Body of pancreas (tissue), 4 donors: ENCODE data around the gene ZMAT3. TPM values are rescaled to one million over a fixed set of nuclear protein-coding genes. Genes with fewer than 3 reads are reported as not detected.

Experiments
- ATAC-seq: fragments of 150-250 bp; one replicate; pipeline ENCODE4 v1.9.1; 2016
- DNase-seq, 4 donors: peaks; one replicate each; pipeline ENCODE4 v3.0.0-alpha.2; 2019
- H3K27ac ChIP-seq, 4 donors: fragments of 200-600 bp; sonication (generic); 1 replicate in 3 of 4; 2 replicates in 1 of 4; pipeline versions ENCODE4 v1.5.1 to v1.6.1; 2016 to 2019; ENCODE audit warnings: mild to moderate bottlenecking in 1 of 4, mixed read lengths in 1 of 4, moderate library complexity in 1 of 4
- H3K27me3 ChIP-seq, 2 donors: fragments of 200-600 bp; sonication (generic); one replicate each; pipeline ENCODE4 v1.6.0; 2016; ENCODE audit warnings: mild to moderate bottlenecking in 1 of 2
- H3K36me3 ChIP-seq, 2 donors: fragments of 200-600 bp; sonication (generic); replicated peaks in 1 of 2; 2 replicates each; pipeline ENCODE4 v1.5.1; 2016; ENCODE audit warnings: low read depth in 2 of 2; ENCODE audit not compliant: insufficient read depth in 1 of 2
- H3K4me1 ChIP-seq: fragments of 200-600 bp; sonication (generic); one replicate; pipeline ENCODE4 v1.6.0; 2016
- H3K4me3 ChIP-seq, 2 donors: fragments of 200-600 bp; sonication (generic); 1 replicate in 1 of 2; 2 replicates in 1 of 2; pipeline ENCODE4 v1.5.1; 2016 to 2019
- H3K9me3 ChIP-seq, 3 donors: fragments of 200-600 bp; sonication (generic); 1 replicate in 2 of 3; 2 replicates in 1 of 3; pipeline ENCODE4 v1.5.1; 2016
- CTCF ChIP-seq, 7 experiments: fragments of 450-650 bp in 4 of 7; fragments of 200-600 bp in 3 of 7; sonication (generic) in 3 of 7; IDR thresholded peaks; one replicate each; pipeline ENCODE4 v1.5.1; 2016 to 2019; ENCODE audit warnings: antibody characterized with exemption in 7 of 7
- POLR2A ChIP-seq, 3 donors: fragments of 450-650 bp; IDR thresholded peaks; one replicate each; pipeline ENCODE4 v1.6.1; 2016; ENCODE audit warnings: antibody characterized with exemption in 3 of 3, mild to moderate bottlenecking in 2 of 3
- WGBS, 2 donors: methylation state at CpG; one replicate each; pipeline ENCODE4 v1.1.5; 2017; 5-methylcytosine and 5-hydroxymethylcytosine counted together
- intact Hi-C: fragments of 100-400 bp; cut with DNase I; formaldehyde crosslinking; loops from one replicate; pipeline ENCODE4 v1.15.1; 2023
- total RNA-seq, 2 donors: library from RNA; depleted of rRNA; stranded (reverse); fragments of >200 nt; gene quantifications; one replicate each; pipeline ENCODE4 v1.1.0, GENCODE V29; 2016

ZMAT3 gene
- total RNA-seq, 2 donors from 2014 or later, result 6.6 to 9.3 TPM

GRCh38 chr3:179107617-179108016 is 36.0 kb upstream of the ZMAT3 start:
- ATAC-seq (no peak), DNase-seq (no peak)
- Histone ChIP-seq H3K27ac (no peak overlapping the region), H3K36me3 (no peaks in the 10 kb centered on the region), H3K27me3 (no peaks in the 10 kb centered on the region), H3K9me3 (no peaks in the 10 kb centered on the region), H3K4me3 (no peak overlapping the region), H3K4me1 (no peaks in the 10 kb centered on the region)
- WGBS, 2 donors, result 80 to 81% methylated on average over 3 of the region's 3 CpGs
- TF ChIP-seq CTCF (IDR thresholded peaks at IDR 0.05), result no peak
- no peak for TF ChIP-seq POLR2A (IDR thresholded peaks at IDR 0.05)
- intact Hi-C loops, result loop anchor here (10.0 kb wide), 1 partner anchor 197 kb away; no protein-coding TSS in a partner anchor

- ATAC-seq (no peak), DNase-seq (no peak)
- Histone ChIP-seq H3K4me3 (no peak overlapping the region), H3K4me1 (no peaks in the 10 kb centered on the region), H3K27ac (no peak overlapping the region), H3K9me3 (no peaks in the 10 kb centered on the region), H3K27me3 (no peaks in the 10 kb centered on the region), H3K36me3 (no peaks in the 10 kb centered on the region)
- intact Hi-C loops, result loop anchor here (10.0 kb wide), 1 partner anchor 199 kb away; no protein-coding TSS in a partner anchor
- 0 to 5% methylated on average over 1 of the region's 1 CpG for WGBS, 2 donors
- TF ChIP-seq POLR2A (IDR thresholded peaks at IDR 0.05) (no peak), CTCF (IDR thresholded peaks at IDR 0.05) (no peak)
These were observed 34.3 kb upstream of the ZMAT3 start for GRCh38 chr3:179105881-179106280.

GRCh38 chr3:179100652-179101051 is 29.0 kb upstream of the ZMAT3 start:
- Histone ChIP-seq H3K4me3 (no peak overlapping the region), H3K9me3 (no peaks in the 10 kb centered on the region), H3K4me1 (no peaks in the 10 kb centered on the region), H3K36me3 (no peaks in the 10 kb centered on the region), H3K27me3 (no peaks in the 10 kb centered on the region), H3K27ac (no peak overlapping the region)
- TF ChIP-seq CTCF (IDR thresholded peaks at IDR 0.05), result no peak
- no peak for TF ChIP-seq POLR2A (IDR thresholded peaks at IDR 0.05)
- no peak for DNase-seq
- intact Hi-C loops, result loop anchor here (10.0 kb wide), 1 partner anchor 204 kb away; no protein-coding TSS in a partner anchor
- ATAC-seq, result no peak

GRCh38 chr3:179098388-179099077 is 26.9 kb upstream of the ZMAT3 start:
- Histone ChIP-seq H3K4me3 (no peak overlapping the region), H3K4me1 (no peaks in the 10 kb centered on the region), H3K27me3 (no peaks in the 10 kb centered on the region), H3K9me3 (no peaks in the 10 kb centered on the region), H3K27ac (no peak overlapping the region), H3K36me3 (no peaks in the 10 kb centered on the region)
- 74 to 82% methylated on average over 7 of the region's 7 CpGs for WGBS, 2 donors
- ATAC-seq, result no peak
- intact Hi-C loops, result no loop called here
- DNase-seq, result no peak
- TF ChIP-seq POLR2A (IDR thresholded peaks at IDR 0.05), result no peak
- no peak for TF ChIP-seq CTCF (IDR thresholded peaks at IDR 0.05)

- Histone ChIP-seq H3K36me3 (no peaks in the 10 kb centered on the region), H3K27me3 (no peaks in the 10 kb centered on the region), H3K27ac (no peak overlapping the region), H3K4me1 (no peaks in the 10 kb centered on the region), H3K9me3 (no peaks in the 10 kb centered on the region), H3K4me3 (no peak overlapping the region)
- no peak for ATAC-seq
- 77 to 88% methylated on average over 1 of the region's 1 CpG for WGBS, 2 donors
- no peak for DNase-seq
- TF ChIP-seq CTCF (IDR thresholded peaks at IDR 0.05) (no peak), POLR2A (IDR thresholded peaks at IDR 0.05) (no peak)
- intact Hi-C loops, result no loop called here
These were observed 22.2 kb upstream of the ZMAT3 start for GRCh38 chr3:179093807-179094206.
